ENCODE measurements around the gene VPS54. TPM values are rescaled to one million over a fixed set of nuclear protein-coding genes. Genes with fewer than 3 reads are reported as not detected.

VPS54 gene
- total RNA-seq, 2 donors from 2014 or later: 17.8 to 22.8 TPM

GRCh38 chr2:64036034-64036705, 16.9 kb upstream of the VPS54 start:
- Histone ChIP-seq H3K4me3 (no peak overlapping the region), H3K27me3 (no peaks in the 10 kb centered on the region), H3K27ac (no peak overlapping the region), H3K4me1 (no peaks in the 10 kb centered on the region), H3K9me3 (no peaks in the 10 kb centered on the region), H3K36me3 (replicated peaks in 1 of 2; ENCODE audit: insufficient read depth in 1 of 2, low read depth in 2 of 2) (no peaks in the 10 kb centered on the region)
- no peak for ATAC-seq
- intact Hi-C loops (cut with DNase I): no loop called here
- no peak for TF ChIP-seq POLR2A (IDR thresholded peaks at IDR 0.05)
- TF ChIP-seq CTCF (IDR thresholded peaks at IDR 0.05): no peak
- DNase-seq: no peak
- WGBS, 2 donors: 63 to 68% methylated on average over 5 of the region's 5 CpGs

GRCh38 chr2:64035072-64035942, 16.1 kb upstream of the VPS54 start:
- no peaks in the 10 kb centered on the region for H3K9me3 ChIP-seq
- 65 to 70% methylated on average over 4 of the region's 4 CpGs for WGBS, 2 donors
- ATAC-seq (no peak), DNase-seq (no peak)
- H3K27ac ChIP-seq: no peak overlapping the region
- H3K4me1 ChIP-seq: no peaks in the 10 kb centered on the region
- intact Hi-C loops (cut with DNase I): no loop called here
- no peaks in the 10 kb centered on the region for H3K36me3 ChIP-seq (replicated peaks in 1 of 2; ENCODE audit: insufficient read depth in 1 of 2, low read depth in 2 of 2)
- H3K27me3 ChIP-seq: no peaks in the 10 kb centered on the region
- no peak overlapping the region for H3K4me3 ChIP-seq
- TF ChIP-seq CTCF (IDR thresholded peaks at IDR 0.05): no peak
- TF ChIP-seq POLR2A (IDR thresholded peaks at IDR 0.05): no peak

GRCh38 chr2:64029116-64029665, 10.0 kb upstream of the VPS54 start:
- TF ChIP-seq POLR2A (IDR thresholded peaks at IDR 0.05) (no peak), CTCF (IDR thresholded peaks at IDR 0.05) (no peak)
- Histone ChIP-seq H3K27ac (no peak overlapping the region), H3K27me3 (no peaks in the 10 kb centered on the region), H3K4me1 (peaks cover 4% of the 10 kb centered on the region), H3K9me3 (no peaks in the 10 kb centered on the region), H3K4me3 (no peak overlapping the region), H3K36me3 (replicated peaks in 1 of 2; ENCODE audit: insufficient read depth in 1 of 2, low read depth in 2 of 2) (no peaks in the 10 kb centered on the region)
- intact Hi-C loops (cut with DNase I): no loop called here
- ATAC-seq: no peak
- WGBS, 2 donors: 72 to 83% methylated on average over 2 of the region's 2 CpGs
- no peak for DNase-seq

GRCh38 chr2:64025741-64026140, 6.5 kb upstream of the VPS54 start:
- Histone ChIP-seq H3K27ac (no peak overlapping the region), H3K9me3 (no peaks in the 10 kb centered on the region), H3K4me1 (peaks cover 16% of the 10 kb centered on the region), H3K4me3 (no peak overlapping the region), H3K27me3 (no peaks in the 10 kb centered on the region), H3K36me3 (replicated peaks in 1 of 2; ENCODE audit: insufficient read depth in 1 of 2, low read depth in 2 of 2) (no peaks in the 10 kb centered on the region)
- WGBS, 2 donors: 82 to 90% methylated on average over 3 of the region's 3 CpGs
- ATAC-seq (no peak), DNase-seq (no peak)
- intact Hi-C loops (cut with DNase I): no loop called here
- TF ChIP-seq POLR2A (IDR thresholded peaks at IDR 0.05) (no peak), CTCF (IDR thresholded peaks at IDR 0.05) (no peak)
